ENCODE measurements around the gene ROCK1.
"Not testable (repeated sequence)": the region's sequence is repeated elsewhere in the genome, so short reads cannot be mapped to it uniquely, and the experiment has no call there.

The ROCK1 gene

DNA sequence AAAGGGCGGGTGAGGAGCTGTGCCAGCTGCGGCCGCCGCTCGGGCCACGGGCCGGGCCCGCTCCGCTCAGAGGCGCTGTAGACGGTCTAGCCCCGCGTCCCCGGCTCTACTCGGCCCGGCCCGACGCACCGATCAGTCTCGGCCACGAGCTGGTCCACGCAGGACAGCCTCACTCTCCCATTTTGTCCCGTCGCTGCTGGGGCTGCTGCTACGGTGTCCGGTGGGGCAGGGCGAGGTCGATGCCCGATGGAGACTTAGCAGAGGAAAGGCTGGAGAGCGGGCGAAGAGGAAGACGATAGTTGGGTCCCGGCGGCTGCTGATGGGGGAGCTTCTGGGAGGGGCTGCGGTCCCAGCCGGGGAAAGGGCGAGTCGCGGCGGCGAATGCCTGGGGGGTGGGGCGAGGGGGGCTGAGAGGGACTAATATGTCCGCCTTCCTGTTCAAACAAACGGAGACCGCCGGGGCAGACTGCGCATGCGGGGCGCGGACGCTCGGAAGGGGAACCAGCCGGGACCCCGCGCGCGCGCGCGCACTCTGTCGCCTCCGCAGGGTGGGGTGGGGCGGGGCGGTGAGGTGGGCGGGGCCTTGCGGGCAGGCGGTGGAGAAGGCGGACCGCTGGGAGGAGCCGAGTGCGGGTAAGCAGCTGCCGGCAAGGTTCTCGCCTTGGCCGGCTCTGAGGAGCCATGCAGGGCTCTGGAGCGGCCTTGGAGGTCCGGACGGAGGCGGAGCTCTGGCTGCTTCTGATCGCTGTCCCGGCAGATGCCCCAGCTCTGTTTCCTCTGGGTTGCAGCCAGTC, at the start of gene ROCK1:
TSS of gene ROCK1 (minus strand) at position 468 of the 794 bp plus-strand sequence. CDS start 903 bp downstream, outside the sequence.
- DNase-seq (ENCODE audit: low read depth, low spot score) = peak; percentile 97

DNA sequence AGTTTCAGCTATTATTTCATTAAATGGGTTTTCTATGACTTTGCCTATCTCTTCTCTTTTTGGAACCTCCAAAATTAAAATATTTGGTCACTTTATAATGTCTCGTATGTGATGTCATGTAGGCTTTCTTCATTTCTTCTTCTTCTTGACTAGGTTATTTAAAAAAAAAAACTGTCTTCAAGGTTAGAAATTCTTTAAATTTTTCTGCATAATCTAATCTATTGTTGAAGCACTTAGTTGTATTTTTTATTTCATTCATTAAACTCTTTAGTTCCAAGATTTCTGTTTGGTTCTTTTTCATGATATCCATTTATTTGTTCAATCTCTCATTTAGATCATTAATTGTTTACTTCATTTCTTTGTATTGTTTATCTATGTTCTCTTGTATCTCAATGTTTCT, 43.8 kb upstream of the ROCK1 start:
- no peak for DNase-seq (ENCODE audit: low read depth, low spot score)

DNA sequence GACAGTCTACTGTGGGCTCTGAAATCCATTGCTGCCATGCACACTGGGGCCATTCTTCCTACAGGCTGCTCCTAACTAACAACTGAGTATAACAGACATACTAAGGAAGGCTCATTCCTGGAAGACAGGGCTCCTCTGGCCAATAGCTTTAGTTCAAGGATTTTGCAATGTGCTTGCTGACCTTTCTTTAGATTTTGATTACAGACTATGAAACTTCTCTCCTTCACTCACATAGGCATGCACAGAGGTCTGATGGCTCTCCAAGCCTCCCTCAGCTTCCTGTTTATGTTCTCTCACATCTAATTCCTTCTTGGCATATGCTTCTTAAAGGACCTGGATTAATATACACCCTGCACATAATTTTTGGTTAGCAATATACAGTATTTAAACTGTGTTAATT, 34.4 kb upstream of the ROCK1 start:
- DNase-seq (ENCODE audit: low read depth, low spot score) = no peak

DNA sequence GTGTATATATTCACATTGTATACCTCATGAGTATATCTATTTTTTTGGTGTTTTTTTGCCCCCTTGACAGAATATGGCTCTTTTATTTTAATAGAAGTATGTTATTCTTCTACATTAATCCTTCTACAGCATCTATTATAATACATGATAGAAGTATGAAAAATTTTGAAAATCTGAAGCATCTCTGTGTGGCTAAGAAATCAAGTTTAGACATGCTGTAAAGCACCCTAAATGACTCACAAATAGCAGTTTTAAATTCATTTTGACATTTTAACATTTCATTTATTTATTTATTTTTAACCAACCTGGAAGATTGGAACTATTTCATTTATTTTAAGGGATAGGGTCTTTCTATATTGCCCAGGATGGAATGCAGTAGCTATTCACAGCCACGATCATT, 33.8 kb upstream of the ROCK1 start:
- no peak for DNase-seq (ENCODE audit: low read depth, low spot score)

DNA sequence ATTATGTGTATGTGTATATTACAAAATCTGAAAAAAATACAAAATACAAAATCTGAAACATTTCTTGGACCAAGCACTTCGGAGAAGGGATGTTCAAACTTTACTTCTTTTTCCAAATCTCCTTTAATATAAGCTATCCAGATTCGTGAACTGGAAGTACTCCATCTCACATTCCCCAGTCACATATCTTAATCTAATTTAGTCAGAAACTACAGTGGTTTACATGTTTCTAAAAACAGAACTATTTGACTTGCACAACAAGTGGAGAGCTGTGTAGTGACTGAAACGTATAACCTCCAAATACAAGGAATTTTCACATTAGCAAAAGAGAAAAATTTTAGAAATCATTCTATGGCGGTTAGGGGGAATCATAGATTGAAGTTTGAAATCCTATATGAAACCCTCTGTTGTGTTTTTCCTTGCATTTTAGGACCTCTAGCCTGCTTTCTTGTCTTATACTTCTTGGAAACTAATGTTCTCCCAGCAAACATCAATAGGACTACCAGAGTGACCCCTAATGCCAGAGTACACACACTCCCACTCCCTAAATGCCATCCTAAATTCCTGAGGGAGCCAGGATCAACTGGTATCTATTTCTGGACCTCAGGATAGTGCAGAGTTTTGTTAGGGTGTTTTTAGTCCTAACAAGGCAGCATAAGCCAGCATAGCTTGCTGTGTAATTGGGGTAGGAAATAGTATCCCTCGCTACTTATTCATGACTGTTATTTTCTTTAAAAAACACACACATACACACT, 30.2 kb upstream of the ROCK1 start:
- DNase-seq (ENCODE audit: low read depth, low spot score) = no peak

DNA sequence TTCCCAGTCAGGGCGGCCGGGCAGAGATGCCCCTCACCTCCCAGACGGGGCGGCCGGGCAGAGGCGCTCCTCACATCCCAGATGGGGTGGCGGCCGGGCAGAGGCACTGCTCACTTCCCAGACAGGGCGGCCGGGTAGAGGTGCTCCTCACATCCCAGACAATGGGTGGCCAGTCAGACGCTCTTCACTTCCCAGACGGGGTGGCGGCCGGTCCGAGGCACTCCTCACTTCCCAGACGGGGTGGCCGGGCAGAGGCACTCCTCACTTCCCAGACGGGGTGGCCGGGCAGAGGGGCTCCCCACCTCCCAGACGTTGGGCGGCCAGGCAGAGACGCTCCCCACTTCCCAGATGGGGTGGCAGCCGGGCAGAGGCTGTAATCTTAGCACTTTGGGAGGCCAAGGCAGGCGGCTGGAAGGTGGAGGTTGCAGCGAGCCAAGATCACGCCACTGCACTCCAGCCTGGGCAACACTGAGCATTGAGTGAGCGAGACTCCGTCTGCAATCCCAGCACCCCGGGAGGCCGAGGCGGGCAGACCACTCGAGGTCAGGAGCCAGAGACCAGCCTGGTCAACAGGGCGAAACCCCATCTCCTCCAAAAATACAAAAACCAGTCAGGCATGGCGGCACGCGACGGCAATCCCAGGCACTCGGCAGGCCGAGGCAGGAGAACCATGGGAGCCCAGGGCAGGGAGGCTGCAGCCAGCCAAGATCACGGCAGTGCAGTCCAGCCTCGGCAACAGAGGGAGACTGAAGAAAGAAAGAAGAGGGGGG, 26.3 kb upstream of the ROCK1 start:
- DNase-seq (ENCODE audit: low read depth, low spot score) = not testable (repeated sequence)

DNA sequence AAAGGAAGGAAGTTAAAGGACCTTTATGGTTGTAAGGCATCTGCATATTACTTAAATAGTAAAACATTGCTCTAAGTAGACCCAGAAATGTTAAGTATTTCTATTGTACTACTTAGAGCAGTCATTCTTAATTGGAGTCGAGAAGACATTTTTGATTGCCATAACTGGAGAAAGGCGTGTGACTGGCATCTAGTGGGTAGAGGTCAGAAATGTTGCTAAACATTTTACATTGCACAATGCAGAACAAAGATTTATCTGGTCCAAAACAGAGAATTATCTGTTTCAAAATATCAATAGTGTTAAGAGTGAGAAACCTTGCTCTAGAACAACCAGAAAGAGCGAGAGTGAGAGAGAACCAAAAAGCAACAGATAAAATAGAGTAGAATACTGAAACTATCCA, 23.3 kb upstream of the ROCK1 start:
- DNase-seq (ENCODE audit: low read depth, low spot score) = no peak

DNA sequence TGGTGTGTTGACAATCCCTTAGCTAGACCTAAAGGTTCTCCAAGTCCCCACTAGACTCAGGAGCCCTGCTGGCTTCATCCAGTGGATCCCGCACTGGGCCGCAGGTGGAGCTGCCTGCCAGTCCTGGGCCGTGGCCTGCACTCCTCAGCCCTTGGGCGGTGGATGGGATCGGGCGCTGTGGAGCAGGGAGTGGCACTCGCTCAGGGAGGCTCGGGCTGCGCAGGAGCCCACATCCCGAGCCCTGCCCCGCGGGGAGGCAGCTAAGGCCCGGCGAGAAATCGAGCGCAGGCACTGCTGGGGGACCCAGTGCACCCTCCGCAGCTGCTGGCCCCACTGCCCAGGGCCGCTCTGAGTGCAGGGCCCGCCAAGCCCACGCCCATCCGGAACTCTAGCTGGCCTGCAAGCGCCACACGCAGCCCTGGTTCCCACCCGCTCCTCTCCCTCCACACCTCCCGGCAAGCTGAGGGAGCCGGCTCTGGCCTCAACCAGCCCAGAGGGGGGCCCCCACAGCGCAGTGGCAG, 20.8 kb upstream of the ROCK1 start:
- DNase-seq (ENCODE audit: low read depth, low spot score) = no peak

DNA sequence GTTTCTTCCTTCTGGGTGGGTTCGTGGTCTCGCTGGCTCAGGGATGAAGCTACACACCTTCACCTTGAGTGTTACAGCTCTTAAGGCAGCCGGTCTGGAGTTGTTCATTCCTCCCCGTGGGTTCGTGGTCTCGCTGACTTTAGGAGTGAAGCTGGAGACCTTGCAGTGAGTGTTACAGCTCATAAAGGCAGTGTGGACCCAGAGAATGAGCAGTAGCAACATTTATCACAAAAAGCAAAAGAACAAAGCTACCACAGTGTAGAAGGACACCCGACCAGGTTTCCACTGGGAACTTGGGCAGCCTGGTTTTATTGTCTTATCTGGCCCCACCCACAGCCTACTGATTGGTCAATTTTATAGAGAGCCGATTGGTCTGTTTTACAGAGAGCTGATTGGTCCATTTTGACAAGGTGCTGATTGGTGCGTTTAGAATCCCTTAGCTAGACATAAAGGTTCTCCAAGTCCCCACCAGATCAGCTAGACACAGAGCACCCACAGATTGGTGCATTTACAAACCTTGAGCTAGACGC, 20.1 kb upstream of the ROCK1 start:
- no peak for DNase-seq (ENCODE audit: low read depth, low spot score)

DNA sequence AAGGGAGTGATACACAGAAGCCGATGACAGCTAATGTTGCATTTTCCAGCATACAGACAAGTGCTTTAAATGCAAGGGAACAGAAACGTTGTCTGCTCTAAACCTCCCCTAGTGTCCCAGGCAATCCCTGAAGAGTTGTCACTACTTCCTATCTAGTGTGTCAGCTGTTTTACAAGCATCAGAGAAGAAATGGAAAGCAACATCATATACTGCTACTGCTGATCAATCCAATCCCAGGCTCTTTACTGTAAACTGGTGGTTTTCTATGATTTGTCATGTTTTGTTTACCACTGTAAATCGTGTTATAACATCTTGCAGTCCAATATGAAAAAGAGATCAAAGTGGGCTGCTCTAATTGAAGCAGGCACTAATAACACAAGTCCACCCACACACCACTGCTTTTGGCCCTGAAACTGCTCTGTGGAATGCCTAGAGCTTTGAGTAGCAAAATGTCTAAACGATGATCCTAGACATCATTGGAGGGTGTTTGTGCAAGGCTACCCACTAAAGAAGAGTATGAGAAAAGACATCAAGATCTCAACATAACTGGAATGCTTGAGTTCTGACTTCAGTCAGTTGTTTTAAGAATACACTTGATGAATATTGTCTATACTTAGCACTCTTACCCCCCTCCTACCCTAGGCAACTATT, 18.1 kb upstream of the ROCK1 start:
- DNase-seq (ENCODE audit: low read depth, low spot score) = no peak

DNA sequence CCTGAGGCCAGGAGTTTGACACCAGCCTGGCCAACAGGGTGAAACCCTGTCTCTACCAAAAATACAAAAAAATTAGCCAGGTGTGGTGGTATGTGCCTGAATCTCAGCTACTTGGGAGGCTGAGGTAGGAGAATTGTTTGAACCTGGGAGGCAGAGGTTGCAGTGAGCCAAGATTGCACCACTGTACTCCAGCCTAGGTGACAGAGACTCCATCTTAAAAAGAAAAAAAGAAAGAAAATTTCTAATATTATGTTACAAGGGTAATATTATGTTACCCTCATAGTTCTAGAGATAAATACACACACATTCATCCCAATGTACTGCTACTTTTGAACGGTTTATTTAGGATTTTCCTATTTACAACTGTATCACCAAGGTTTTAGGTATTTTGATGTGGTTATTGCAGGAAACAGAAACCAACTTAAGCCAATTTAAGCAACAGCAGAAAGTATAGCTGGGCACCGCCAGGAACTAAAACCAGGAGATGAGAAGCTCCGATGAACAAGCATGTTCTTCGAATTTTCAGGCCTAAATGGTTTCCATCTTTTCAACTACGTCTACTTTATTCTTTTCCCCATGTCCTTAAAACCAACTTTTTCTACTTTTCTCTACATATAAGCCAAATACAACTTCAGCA, 11.8 kb upstream of the ROCK1 start:
- DNase-seq (ENCODE audit: low read depth, low spot score) = no peak

DNA sequence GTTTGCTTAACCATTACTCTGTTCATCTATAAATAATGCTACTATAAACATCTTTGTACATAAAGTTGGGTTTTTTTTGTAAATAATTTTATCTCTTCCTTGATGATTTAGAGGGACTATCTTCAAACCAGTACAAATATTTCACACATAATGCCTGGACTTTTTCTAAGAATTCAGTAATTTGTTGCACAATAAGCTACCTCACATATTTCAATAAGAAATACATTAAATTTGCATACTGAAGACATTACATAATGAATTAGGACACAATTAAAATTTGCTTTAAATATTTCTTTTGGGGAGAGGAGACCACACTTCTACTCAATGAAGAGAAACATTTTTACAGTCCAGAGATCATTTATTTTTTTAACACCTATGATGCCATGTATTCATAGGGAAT, 7.2 kb upstream of the ROCK1 start:
- no peak for DNase-seq (ENCODE audit: low read depth, low spot score)

DNA sequence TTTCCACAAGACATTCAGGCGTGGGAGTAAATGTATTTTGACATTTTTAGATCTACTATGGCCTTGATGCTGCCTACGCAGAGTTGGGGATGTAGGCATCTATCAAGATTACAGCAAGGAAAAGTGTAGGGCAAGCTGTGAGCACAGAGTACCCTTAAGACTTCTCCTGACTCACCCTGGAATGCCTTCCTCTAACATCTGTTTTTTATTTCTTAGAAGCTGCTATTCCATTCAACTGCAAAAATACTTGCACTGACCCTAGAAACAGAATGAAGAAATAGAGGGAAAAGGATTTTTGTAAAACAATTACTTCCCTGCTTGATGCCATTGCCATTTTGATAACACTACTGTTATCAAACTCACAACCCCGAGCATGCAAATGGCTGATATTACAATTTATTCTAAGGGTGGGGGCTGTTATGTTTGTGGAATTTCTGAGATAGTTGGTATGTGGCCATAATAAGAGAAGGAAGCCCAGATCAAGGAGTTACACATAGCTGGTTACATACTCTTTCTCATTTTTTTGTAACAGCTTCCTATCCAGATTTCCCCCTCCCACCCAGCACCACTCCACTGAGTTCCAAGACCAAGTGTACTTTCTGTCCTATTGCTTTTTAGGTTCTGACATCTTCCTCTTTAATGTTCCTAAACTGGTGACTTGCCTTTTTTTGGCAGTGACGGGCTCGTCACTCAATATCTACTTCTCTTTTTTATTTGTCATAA, 6.0 kb upstream of the ROCK1 start:
- DNase-seq (ENCODE audit: low read depth, low spot score) = no peak

DNA sequence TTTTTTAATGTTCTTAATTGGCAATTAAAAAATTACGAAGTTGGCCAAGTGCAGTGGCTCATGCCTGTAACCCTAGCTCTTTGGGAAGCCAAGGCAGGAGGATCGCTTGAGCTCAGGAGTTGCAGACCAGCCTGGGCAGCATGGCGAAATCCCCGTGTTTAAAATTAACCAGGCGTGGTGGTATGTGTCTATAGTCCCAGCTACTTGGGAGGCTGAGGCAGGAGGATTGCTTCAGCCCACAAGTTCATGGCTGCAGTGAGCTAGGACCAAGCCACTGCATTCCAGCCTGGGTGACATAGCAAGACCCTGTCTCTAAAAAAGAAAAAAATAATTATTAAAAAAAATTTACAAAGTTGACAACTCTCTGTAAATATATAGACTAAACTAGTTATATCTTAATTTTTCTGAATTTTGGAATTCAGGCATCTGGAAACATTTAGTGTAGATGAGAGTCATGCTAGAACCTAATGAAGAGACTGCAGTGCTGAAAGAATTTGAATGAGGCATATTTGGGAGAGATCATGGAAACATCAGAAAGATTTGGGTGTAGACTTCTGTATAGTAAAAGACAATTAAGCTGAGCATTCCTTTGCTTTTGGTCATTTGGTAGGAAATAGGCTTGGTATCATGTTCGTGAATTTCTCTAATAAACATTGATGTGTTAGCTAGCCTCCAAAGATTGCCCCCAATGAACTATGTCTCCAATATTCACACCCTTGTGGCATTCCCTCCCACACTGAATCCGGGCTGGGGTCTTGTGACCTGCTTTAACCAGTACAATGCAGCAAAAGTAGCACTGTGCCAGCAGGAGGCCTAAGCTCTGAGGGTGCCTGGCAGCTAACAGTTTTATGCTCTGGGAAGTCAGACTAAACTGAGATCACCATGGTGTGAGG, 4.2 kb upstream of the ROCK1 start:
- peak; percentile 32 for DNase-seq (ENCODE audit: low read depth, low spot score)

DNA sequence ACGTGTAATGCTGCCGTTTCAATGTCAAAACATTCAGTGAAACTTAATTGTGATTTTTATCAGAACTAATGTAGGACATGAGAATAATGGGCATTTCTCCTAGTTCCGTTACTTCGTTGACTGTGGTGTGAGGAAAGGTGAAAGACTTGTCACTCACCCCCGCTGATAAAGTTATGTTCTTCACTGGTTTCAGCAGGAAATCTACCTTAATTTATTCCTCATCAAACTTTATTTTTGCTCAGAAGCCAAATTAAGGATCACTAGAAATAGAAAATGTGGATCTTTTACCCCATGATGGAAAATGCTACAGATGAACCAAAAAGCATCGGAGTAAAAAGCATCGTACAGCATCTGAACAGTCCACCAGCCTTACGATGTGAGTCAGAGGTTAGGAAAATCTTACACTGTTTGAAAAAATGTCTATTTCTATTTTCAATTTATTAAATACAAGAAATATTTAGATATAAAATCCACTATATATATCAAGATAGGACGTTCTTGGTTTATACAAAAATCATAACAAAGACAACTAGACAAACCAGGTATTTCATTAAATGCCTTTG, 1.0 kb upstream of the ROCK1 start:
- no peak for DNase-seq (ENCODE audit: low read depth, low spot score)

DNA sequence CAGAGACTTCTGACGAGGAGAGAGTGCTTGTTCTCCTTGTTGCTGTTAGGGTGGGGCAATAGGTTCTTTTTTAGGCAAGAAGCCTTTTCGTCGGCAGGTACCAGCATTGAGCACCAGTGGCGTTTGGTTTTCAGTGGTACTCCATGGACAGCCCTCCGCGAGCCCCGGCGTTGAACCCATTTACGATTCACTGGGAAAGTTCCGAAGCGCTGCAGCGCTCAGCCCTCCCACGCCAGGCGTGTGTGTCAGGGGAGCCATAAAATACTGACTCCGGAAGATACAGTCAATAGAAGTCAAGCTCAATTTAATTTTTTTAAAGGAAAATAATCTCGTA, 494 bp upstream of the ROCK1 start:
- no peak for DNase-seq (ENCODE audit: low read depth, low spot score)

DNA sequence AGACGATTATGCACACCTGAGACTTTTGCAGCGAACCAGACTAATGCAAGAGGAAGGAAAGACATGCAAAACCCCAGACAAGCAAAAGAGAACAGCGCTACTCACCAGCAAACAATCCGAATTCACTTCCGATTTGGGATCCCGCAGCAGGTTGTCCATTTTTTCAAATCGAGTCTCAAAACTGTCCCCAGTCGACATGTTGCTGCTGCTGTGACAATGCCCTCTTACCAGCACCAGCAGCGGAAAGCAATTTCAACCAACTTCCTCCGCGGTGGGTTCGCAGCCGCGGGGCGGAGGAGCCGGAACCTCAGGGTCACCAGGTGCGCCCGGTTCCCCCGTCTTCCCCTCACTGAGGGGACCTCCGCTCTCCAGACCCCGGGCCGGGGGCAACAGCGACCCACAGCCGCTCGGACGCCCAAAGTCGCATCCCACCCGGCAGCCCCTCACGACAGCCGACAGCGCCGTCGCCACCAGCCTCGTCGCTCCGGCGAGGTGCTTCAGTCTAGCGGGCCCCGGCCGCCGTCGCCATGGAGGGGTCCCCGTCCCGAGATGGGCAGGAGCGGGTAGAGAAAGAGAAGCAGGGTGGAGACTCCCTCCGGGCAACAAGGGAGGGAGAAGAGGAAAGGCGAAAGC, 784 bp downstream of the ROCK1 start:
- DNase-seq (ENCODE audit: low read depth, low spot score) = peak; percentile 64

DNA sequence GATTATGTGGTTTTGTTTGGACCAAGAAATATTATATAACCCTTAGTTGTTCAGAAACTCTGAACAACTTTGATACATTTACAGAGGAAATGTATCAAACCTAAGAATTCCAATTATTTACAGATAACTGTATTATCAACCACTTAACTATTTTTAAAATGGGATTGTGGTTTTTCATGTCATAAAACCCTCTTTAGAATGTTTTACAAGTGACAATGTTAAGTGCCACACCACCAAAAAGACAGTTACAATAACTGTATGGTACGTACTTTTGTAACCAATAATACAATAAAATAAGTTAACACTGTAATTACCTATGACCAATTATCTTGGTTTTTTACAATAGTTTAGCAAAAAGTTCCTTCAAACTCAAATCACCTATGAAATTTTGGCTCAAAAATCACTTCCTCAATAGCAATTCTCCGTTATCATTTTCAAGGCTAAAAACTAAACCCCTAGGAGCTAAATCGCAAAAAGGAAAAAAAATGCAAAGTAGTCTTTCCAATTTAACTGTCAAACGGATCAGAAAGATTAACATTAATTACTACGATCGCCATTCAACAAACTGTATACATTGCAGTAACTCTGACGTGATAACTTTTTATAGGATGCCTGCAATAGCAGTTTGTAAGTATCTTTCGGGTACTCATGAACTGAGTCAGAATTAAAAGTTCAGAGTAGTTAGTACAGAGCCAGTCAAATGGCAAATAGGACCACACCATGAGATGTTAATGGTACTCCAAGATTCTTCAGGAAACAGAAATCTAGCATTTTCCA, 1.5 kb downstream of the ROCK1 start:
- DNase-seq (ENCODE audit: low read depth, low spot score) = no peak

All from ELF-1 (cell line).